NCI-H1436 (cell line): ENCODE results near the gene PRAME.

Experiments
- DNase-seq: peaks from one replicate; lab custom pipeline; 2025; lab: John Stamatoyannopoulos, UW

The PRAME gene

DNA sequence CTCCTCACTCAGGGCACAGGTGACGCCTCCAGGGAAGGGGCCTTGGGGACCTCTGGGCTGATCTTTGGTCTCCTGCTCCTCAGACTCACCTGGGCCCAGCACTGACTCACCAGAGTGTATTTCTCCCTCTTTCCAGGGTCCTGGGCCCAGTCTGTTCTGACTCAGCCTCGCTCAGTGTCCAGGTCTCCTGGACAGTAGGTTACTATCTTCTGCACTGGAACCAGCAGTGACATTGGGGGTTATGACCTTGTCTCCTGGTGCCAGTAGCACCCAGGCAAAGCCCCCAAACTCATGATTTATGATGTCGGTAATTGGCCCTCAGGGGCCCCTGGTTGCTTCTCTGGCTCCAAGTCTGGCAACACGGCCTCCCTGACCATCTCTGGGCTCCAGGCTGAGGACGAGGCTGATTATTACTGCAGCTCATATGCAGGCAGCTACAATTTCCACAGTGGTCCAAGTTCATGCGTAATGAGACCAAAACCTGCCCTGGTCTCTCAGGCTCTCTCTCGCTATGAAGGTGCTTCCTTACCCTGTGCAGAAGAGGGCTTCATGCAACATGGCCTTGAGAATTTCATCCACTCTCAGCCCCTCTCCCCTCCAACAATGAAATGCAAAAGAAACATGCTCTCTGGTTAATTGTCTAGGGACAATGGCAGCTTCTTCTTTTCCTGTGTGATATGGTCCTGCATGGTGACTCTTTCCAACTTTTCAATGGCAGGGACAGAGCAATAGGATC lies 21.0 kb upstream of the PRAME start:
- DNase-seq: no peak

DNA sequence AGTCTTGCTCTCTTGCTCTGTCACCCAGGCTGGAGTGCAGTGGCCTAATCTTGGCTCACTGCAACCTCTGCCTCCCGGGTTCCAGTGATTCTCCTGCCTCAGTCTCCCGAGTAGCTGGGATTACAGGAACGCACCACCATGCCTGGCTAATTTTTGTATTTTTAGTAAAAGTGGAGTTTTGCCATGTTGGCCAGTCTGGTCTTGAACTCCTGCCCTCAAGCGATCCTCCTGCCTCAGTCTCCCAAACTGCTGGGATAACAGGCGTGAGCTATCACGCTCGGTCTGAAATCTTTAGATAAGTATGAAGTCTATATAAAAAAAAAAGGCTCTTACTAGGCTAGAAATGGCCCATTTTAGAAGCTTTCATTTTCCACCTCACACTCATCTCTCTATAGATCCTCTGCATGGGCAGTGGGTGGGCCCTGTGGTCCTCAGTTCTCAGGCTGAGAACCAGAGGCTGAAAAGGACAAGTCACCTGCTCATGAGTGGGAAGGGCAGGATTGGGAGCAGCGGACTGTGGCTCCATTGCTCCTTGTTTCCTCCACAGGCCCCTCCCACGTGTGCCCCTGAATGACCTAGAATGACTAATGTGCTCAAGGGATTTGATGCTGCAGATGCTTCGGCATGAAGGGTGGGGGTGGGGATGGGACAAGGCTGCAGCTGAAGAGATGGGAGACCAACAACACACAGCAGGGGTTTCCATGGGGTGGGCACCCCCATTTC lies 19.8 kb upstream of the PRAME start:
- no peak for DNase-seq

DNA sequence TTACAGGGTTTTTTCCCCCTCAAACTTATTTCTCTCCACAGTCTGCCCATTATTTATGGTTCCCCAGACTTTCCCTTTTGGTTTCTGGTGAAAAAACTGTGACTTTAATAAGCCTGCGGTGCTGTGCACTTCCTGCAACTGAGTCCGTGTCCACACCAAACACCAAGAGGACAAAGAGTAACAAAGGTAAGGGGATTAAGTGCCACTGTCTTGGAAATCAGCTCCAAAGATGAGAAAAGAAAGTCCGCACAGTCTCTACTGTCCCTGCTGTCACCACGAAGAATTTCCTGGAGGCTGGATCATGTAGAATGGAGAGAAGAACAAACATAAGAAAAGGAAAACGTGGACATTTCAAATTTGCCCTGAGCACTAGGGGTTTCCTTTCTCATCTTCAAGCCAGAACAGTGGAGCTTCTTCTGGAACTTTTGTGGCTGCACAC lies 17.9 kb upstream of the PRAME start:
- DNase-seq: no peak

- peak; percentile 7 for DNase-seq
These were observed 17.4 kb upstream of the PRAME start for GRCh38 chr22:22576244-22576988.

DNA sequence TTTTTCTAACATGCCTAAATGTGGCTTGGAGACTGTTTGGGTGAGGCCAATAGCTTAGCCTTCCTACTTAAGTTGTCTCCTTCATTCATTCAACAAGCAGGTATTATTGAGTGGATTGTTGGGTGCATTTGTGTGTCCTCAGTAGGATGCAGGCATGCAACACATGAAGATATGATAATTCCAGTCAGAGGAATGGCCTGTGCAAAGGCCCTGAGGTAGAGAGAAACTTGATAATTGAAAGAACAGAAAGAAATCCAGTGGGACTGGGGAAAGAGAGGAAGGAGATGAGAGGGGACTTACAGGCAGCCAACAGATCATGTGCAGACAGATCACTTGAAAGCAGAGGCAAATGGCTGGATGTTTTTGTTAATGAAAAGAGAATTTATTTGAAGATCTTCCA lies 15.3 kb upstream of the PRAME start:
- no peak for DNase-seq

GRCh38 chr22:22573047-22573889 lies 14.2 kb upstream of the PRAME start:
- DNase-seq: no peak

- no peak for DNase-seq
These were observed 12.8 kb upstream of the PRAME start for GRCh38 chr22:22571862-22572261.

DNA sequence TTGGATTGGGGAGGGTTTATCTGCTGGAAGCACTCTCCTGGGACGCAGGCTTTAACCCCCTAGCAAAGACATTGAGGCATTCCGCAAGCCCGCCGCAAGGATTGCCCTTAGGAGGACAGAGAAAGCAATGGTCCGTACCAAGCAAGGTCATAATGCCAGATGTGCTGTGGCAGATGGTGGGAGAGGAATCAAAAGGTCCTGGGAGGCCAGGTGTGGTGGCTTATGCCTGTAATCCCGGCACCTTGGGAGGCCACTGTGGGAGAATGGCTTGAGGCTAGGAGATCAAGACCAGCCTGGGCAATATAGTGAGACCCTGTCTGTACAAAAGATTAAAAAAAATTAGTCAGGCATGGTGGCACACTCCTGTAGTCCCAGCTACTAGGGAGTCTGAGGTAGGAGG lies 12.4 kb upstream of the PRAME start:
- no peak for DNase-seq

DNA sequence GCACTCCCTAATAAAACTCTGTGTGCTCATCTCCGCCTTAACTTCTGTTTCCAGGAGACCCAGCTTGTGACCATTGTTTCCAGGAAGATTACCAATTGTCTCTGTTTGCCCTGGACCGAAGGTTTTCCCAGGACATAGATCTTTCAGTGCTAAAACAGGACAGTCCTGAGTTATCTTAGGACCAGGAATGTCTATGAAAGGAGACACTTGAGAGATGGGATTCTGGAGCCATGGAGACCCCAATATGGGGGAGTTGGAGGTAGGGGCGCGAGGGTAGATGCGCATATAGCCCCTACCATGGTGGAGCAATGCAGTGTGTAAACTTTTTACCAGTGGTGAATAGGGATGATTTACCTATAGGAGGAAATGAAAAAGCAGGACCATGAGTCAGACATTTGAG lies 10.2 kb upstream of the PRAME start:
- DNase-seq: no peak

- no peak for DNase-seq
These were observed 6.9 kb upstream of the PRAME start for GRCh38 chr22:22565981-22566380.

- no peak for DNase-seq
These were observed 744 bp downstream of the PRAME start for GRCh38 chr22:22558071-22558971.

DNA sequence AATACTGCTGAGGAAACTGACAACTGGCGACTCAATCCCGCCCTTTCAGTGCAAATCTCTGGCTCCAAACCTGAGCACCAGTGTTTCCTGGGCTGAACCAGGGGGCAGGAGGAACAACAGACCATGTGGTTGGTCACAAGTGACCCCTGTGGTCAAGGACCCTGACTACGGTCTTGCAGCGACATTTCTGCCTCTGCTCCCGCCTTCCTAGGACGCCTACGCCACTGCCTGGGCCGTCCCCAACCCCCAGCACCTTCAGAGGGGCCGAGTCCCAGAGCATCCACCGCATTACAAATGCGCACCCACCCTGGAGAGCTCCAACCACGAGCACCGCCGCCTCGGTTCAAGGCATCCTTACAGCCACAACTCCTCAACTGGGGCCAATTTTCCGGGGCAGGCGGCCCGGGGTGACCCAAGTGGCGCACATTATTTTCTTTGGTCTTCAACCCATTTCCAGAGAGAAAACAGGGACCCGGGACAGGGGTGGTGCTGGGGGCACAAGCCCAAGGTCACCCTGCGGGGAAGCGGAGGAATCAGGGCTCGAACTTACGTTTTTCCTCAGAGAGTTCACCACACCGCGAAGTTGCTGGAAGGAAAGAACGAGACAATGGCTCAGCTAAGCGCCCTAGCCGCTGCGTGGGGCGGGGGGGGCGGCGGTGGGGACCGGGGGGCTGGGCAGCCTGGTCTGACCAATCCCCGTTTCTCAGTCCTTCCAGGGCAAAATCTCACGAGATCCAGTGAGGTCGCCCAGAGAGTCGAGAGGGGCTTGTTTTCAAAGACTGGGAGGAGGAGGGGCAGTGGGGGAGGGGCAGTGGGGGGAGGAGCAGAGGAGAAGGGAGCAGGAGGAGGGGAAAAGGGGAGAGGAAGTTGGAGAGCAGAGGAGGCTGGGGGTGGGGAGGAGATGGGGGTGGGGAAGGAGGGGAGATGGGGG lies 1.8 kb downstream of the PRAME start:
- no peak for DNase-seq

DNA sequence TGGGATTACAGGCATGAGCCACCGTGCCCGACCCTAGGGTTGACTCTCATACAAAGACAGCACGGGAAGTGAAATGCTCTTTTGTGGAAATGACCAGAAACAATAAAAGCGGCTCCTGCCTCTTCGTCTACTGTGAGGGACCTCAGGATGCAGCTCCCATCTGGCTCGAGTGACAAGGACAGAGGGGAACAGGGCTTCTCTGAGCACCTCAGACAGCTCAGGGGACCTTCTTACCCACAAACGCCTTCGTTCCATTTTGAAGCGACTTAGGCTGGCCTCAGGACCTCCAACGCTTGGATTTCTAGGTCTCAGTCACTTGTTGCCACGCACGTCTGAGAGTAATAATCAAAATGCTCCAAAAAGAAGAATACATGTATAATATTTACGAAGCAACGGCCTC lies 2.5 kb downstream of the PRAME start:
- no peak for DNase-seq

DNA sequence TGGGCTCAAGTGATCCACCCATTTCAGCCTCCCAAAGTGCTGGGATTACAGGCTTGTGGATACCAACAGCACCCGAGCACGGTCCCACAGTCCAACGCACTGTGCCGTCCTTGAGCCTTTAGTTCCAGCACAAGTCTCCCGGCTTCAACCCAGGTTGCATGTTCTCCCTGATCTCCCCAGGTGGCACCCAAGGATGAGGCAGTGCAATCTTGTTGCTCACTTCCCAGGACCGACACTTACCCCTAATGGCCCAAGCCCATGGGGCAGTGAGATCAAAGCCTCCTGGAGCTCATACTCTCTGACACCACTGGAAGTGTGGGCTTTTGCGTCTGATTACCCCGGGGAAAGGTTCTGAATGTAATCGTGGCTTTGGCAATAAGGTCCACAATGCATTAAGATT lies 3.5 kb downstream of the PRAME start:
- no peak for DNase-seq

DNA sequence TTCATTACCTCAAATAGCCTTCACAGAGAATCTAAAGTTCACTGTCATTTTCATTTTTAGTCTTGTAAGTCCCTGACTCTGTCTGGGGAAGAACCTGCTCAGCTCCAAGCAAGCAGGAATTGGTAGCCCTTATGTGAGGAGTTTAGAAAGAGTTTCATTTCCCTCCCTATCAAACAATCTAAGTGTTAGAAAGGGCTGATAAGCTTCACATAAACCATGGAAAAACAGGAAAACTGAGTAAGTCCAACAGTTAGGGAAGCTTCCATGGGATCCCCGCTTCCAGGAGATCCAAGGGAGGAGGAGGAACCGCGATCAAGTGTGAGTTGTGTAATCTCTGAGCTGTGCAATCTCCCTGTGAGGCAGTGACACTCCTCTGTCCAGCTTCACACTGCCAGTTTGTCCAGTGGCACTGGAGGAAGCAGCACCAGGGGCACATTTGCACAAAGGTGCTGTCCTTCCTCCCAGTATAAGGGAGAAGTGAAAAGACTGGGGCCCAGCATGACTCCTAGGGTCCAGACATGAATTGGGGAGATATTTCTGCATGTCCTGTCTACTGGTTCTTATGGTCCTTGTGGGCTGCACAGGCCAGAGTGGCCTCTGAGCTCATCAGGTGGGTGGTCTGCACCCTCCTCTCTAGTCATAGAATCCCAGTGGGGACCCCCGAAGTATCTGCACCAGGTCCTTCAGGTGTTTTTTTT lies 4.3 kb downstream of the PRAME start:
- no peak for DNase-seq

DNA sequence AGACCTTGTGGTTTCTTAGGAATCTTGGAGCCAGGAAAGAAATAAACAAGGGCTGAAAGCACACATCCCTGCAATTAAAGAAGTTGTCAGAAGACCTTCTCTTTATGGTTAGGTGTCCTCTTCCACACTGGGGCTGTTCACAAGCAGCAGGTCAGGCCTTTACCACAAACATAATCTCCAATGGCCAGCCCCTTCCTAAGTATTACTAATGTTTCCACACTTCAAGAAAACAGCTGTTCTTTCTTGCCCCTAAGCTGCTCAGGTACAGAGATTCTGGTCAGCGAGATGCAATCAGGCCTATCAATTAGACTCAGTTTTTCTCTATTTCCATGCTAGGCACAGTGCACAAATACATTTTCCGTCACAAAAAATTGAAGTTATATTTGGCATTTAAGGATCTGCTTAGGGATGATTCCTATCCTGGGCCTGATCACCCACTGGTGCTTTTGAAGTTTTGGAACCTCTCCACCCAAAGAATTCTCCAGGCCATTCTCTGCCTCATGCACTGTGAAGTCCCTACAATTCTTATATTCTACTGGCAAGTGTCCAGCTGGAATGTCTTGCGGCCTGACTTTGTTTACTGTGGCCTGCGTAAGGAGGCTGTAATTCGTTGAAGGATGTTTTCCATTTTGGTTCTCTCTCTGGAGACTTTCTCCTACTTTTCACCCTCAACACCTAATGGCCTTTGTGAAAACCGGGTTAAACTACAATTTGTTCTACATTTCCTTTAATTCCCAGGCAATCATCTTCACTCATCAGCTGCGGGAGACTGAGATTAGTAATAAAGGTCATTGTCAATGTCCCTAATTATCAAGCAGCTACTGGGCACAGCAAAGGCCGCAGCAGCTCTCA lies 5.1 kb downstream of the PRAME start:
- DNase-seq: no peak

- no peak for DNase-seq
These were observed 5.9 kb downstream of the PRAME start for GRCh38 chr22:22553141-22553540.

DNA sequence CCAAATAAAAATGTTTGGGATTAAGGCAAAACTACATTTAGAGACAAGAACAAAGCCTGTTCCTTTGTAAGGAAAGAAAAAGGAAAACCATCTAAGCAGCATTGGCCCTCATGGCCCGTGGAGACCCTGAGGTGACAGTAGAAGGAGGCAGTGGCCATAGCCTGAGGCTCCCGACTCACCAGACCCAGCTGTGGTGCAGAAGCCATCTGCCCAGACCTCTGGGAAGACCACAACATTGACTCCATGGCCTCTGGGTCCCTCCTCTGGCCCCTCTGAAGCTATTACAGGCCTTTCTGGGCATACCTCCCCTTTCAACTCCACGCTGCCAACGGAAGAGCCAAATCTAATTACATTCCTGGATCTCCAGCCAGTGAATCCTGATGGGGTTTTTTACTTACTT lies 6.4 kb downstream of the PRAME start:
- no peak for DNase-seq
